GM18526 (cell line): Measurements from ENCODE around the gene NPTX1.

Source experiments
- POLR2A ChIP-seq: IDR thresholded peaks from 3 replicates; pipeline ENCODE4 v1.6.1; 2011; ENCODE audit not compliant: insufficient read length; ENCODE audit errors: extremely low read depth

NPTX1 gene

GRCh38 chr17:80433916-80434666, 42.3 kb downstream of the NPTX1 start:
- TF ChIP-seq POLR2A = no peak

GRCh38 chr17:80432961-80433550, 43.4 kb downstream of the NPTX1 start:
- no peak for TF ChIP-seq POLR2A

- no peak for TF ChIP-seq POLR2A
Observed at GRCh38 chr17:80432350-80432955, 44.0 kb downstream of the NPTX1 start.

GRCh38 chr17:80431246-80432195, 44.9 kb downstream of the NPTX1 start:
- TF ChIP-seq POLR2A = no peak

GRCh38 chr17:80430446-80431245, 45.8 kb downstream of the NPTX1 start:
- TF ChIP-seq POLR2A = no peak

GRCh38 chr17:80429356-80430275, 46.8 kb downstream of the NPTX1 start:
- no peak for TF ChIP-seq POLR2A

GRCh38 chr17:80428796-80429195, 47.6 kb downstream of the NPTX1 start:
- TF ChIP-seq POLR2A = no peak

- TF ChIP-seq POLR2A = no peak
Observed at GRCh38 chr17:80428363-80428762, 48.0 kb downstream of the NPTX1 start.

GRCh38 chr17:80427366-80428282, 48.8 kb downstream of the NPTX1 start:
- no peak for TF ChIP-seq POLR2A

- TF ChIP-seq POLR2A = no peak
Observed at GRCh38 chr17:80426671-80427326, 49.6 kb downstream of the NPTX1 start.

- no peak for TF ChIP-seq POLR2A
Observed at GRCh38 chr17:80425835-80426426, 50.5 kb downstream of the NPTX1 start.
